Stimulated activated naive CD4-positive, alpha-beta T cell treated with Interleukin-2 at 50 U/mL for 16 hours (primary cell): Measurements from ENCODE around the gene VAMP4.
"Not testable (repeated sequence)": the region's sequence is repeated elsewhere in the genome, so short reads cannot be mapped to it uniquely, and the experiment has no call there.

Source experiments
- DNase-seq: peaks from one replicate; lab custom pipeline; 2025; lab: John Stamatoyannopoulos, UW

VAMP4 gene

DNA sequence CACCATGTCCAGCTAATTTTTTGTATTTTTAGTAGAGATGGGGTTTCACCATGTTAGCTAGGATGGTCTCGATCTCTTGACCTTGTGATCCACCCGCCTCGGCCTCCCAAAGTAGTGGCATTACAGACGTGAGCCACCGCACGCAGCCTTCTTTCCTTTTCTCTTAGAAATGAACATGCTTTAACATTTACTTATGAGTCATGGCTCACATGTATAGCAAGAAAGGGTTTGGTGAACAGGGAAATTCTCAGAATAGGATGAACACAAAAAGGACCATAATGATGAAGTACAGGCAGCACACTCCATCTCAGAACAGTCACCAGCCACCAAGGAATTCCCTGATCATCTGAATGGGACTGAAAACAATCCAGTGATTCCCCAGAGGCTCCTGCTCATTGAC lies 9.4 kb upstream of the VAMP4 start:
- DNase-seq = no peak

DNA sequence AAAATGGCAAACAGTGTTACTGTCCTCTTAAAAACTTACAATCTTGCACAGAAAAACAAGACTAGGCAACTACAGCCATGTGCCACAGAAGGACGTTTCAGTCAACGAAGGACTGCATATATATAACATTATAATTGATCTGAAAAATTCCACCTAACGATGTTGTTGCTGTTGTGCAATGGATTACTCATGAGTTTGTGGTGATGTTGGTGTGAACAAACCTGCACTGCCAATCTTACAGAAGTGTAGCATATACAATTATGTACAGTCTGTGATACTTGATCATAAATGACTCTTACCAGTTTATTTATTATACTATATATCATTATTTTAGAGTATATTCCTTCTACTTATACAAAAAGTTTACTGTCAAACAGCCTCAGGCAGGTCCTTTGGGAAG lies 6.8 kb upstream of the VAMP4 start:
- DNase-seq = no peak

DNA sequence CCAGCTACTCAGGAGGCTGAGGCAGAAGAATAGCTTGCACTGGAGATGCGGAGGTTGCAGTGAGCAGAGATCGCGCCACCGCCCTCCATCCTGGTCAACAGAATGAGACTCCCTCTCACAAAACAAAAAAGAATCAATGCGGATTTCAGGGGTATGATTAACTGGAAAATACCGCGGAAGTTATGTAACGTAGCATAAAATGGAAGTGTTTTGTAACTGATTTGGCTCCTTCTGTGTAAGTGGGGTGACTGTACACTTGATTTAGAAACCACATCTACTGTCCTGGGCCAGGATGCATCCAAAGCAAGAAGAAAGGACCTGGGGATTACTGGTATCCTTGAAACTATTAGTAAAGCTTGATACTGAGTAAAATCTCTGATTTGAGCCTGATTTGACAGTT lies 3.1 kb upstream of the VAMP4 start:
- no peak for DNase-seq

DNA sequence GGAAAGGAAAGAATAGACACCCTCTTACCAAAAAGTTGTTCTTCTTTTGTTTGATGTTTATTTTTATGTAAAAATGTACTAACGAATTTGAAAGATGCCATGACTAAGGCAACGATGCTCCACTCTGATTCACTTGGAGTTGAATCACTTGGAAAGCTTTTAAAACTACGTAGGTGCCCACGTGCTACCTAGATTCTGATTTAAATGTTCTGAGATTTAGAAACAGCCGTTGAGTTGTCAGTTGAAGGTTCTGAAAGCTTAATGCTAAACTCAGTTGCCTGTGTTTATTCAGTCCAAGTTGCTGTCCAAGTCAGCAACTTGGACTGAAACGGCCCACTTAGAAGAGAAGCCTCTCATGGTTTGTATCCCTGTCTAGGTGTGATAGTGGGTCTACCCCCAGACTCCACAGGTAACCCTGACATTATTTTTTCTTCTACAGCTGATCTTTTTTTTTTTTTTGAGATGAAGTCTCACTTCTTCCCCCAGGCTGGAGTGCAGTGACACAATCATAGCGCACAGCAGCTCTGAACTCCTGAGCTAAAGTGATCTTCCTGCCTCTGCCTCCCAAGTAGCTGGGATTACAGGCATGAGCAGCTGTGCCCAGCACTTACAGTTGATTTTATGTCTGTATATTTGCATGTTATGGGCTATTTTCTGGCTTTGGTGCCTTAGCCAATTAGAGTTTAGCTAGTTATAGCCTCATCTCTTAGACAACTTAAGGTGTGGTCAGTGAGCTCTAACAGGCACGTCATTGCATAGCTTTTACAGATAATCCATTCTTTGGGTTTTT lies 1.4 kb upstream of the VAMP4 start:
- DNase-seq = no peak

- DNase-seq = peak; percentile 13
Measured at GRCh38 chr1:171742577-171742922, 685 bp upstream of the VAMP4 start.

- DNase-seq = peak; percentile 28
Measured at GRCh38 chr1:171740987-171741871, 636 bp downstream of the VAMP4 start.

GRCh38 chr1:171740356-171740863 lies 1.5 kb downstream of the VAMP4 start:
- DNase-seq = no peak

DNA sequence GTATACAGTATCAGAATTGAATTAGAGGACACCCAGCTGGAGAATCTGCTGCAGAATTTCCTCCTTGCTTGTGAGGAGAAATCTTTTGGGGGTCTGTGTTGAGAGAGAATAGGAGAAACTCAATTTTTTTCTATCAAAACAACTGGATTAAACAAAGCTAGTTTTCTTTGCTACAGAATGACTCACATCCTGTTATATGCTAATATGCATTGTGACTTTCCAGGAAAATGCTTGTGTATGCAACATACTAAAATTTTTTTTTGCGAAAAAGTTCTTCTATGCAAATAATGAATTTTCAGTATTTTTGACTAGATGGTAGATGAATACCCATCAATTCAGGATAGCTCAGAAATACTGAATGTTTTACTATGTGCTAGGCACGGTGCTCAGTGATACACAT lies 2.2 kb downstream of the VAMP4 start:
- DNase-seq = no peak

DNA sequence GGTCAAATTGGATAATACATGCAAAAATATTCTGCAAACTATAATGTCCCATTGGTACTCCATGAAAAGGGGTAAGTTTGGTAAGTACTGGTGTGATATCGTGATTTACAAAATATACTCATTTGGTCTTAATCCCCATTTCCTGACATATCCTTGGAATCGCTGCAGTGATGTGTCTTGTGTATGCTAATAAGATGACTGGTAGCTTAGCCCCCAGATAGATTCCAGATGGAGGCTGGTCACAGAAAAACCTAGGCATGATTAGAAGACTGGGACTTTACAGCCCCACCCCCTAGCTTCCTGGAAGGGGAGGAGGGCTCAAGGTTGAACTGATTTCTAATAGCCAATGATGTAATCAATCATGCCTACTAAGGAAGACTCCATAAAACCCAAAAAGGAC lies 3.0 kb downstream of the VAMP4 start:
- DNase-seq = no peak

GRCh38 chr1:171736196-171736595 lies 5.7 kb downstream of the VAMP4 start:
- DNase-seq = no peak

DNA sequence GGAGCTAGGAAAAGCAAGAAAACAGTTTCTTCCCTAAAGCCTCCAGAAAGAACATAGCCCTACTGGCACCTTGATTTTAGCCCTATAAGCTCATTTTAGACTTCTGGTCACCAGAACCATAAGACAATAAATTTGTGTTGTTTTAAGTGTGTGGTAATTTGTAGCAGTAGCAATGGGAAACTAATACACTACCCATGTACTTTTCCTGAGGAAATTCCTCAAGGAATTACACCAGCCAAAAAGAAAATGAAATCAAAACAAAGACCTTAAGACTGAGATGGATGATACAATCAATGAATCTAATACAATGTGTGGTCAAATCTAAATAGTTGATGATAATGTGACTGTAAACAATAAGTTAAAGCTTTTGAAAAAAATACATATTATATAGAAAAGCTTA lies 11.8 kb downstream of the VAMP4 start:
- no peak for DNase-seq

GRCh38 chr1:171727778-171728177 lies 14.1 kb downstream of the VAMP4 start:
- no peak for DNase-seq

DNA sequence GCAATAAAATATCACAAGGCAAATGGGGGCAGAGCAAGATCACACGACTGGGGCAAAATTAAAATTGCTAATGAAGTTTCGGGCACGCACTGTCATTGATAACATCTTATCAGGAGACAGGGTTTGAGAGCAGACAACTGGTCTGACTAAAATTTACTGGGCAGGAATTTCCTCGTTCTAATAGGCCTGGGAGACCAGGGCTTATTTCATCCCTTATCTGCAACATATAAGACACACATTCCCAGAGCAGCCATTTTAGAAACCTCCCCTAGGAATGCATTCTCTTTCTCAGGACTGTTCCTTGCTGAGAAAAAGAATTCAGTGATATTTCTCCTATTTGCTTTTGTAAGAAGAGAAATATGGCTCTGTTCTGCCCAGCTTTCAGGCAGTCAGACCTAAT lies 18.7 kb downstream of the VAMP4 start:
- DNase-seq = not testable (repeated sequence)

GRCh38 chr1:171718848-171719247 lies 23.0 kb downstream of the VAMP4 start:
- DNase-seq = no peak

- no peak for DNase-seq
Measured at GRCh38 chr1:171718216-171718615, 23.6 kb downstream of the VAMP4 start.

GRCh38 chr1:171717062-171717718 lies 24.7 kb downstream of the VAMP4 start:
- DNase-seq = no peak

- DNase-seq = no peak
Measured at GRCh38 chr1:171716616-171717015, 25.2 kb downstream of the VAMP4 start.

DNA sequence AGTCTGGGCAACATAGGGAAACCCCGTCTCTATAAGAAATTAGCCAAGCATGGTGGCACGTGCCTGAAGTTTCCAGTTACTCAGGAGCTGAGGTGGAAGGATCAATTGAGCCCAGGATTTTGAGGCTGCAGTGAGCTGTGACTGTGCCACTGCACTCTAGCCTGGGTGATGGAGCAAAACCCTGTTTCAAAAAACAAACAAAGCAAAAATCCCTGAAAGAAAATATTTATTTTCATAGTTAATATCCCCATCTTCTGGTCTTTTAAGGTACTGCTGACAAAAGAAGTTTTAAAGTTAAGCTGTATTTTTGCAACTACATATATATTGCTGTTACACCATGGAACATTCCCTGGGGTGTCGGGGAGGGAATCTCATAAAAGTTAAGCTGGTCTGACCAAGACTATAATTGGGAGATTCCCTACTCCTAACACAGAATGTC lies 26.0 kb downstream of the VAMP4 start:
- no peak for DNase-seq

DNA sequence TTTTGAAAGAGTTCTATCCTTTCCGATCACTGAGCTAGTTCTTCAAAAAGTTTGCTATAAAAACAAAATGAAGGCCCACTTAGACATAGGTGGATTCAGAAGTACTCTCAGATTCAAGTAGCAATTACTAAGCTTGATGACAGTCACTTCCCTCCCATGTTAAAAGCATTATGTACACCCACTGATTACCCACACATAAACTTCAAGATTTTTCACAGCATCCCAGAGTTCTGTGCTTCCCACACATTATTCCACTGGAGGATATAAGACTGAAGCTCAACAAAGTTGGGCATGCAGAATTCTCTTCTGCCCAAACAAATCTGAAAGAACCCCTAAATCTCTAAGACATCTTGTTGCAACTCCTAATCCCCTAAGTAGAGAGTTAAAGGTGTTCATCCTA lies 29.5 kb downstream of the VAMP4 start:
- DNase-seq = no peak

- no peak for DNase-seq
Measured at GRCh38 chr1:171711643-171712042, 30.2 kb downstream of the VAMP4 start.

GRCh38 chr1:171707583-171707982 lies 34.3 kb downstream of the VAMP4 start:
- no peak for DNase-seq

GRCh38 chr1:171702598-171702997 lies 39.3 kb downstream of the VAMP4 start:
- DNase-seq = no peak

GRCh38 chr1:171699531-171699930 lies 42.3 kb downstream of the VAMP4 start:
- DNase-seq = no peak
